Astrocyte of the spinal cord (primary cell): ENCODE results near the gene STRBP.

Experiments
- DNase-seq: peaks from one replicate; pipeline ENCODE4 v3.0.0; 2011; ENCODE audit warnings: low read depth, low spot score
- H3K4me3 ChIP-seq: 2 replicates; pipeline ENCODE4 v1.5.1; 2011; ENCODE audit warnings: low read depth, mild to moderate bottlenecking, low read length, moderate library complexity
- in situ Hi-C: cut with HindIII; loops from 2 replicates; pipeline ENCODE4 v1.10.0; 2017; ENCODE audit warnings: low sequenced_read_pairs
- TF ChIP-seq, protein P1 (sequence below): IDR thresholded peaks from 2 replicates; pipeline ENCODE4 v1.5.1; 2012; ENCODE audit warnings: low read depth, mild to moderate bottlenecking, low read length, inconsistent platforms

STRBP gene

GRCh38 chr9:123093141-123093540, 175.2 kb downstream of the STRBP start:
- no peak overlapping the region for H3K4me3 ChIP-seq
- TF ChIP-seq, protein P1, sequence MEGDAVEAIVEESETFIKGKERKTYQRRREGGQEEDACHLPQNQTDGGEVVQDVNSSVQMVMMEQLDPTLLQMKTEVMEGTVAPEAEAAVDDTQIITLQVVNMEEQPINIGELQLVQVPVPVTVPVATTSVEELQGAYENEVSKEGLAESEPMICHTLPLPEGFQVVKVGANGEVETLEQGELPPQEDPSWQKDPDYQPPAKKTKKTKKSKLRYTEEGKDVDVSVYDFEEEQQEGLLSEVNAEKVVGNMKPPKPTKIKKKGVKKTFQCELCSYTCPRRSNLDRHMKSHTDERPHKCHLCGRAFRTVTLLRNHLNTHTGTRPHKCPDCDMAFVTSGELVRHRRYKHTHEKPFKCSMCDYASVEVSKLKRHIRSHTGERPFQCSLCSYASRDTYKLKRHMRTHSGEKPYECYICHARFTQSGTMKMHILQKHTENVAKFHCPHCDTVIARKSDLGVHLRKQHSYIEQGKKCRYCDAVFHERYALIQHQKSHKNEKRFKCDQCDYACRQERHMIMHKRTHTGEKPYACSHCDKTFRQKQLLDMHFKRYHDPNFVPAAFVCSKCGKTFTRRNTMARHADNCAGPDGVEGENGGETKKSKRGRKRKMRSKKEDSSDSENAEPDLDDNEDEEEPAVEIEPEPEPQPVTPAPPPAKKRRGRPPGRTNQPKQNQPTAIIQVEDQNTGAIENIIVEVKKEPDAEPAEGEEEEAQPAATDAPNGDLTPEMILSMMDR = no peak
- in situ Hi-C loops = no loop called here
- no peak for DNase-seq

- DNase-seq = no peak
- TF ChIP-seq, protein P1 = peak; percentile 20
- in situ Hi-C loops = no loop called here
- no peak overlapping the region for H3K4me3 ChIP-seq
These were observed 176.9 kb downstream of the STRBP start for GRCh38 chr9:123091459-123091858.

- no peak for DNase-seq
- H3K4me3 ChIP-seq = no peak overlapping the region
- in situ Hi-C loops = no loop called here
- TF ChIP-seq, protein P1 = no peak
These were observed 177.4 kb downstream of the STRBP start for GRCh38 chr9:123090956-123091355.

- TF ChIP-seq, protein P1 = no peak
- no peak for DNase-seq
- no peak overlapping the region for H3K4me3 ChIP-seq
- in situ Hi-C loops = no loop called here
These were observed 178.0 kb downstream of the STRBP start for GRCh38 chr9:123090198-123090896.

DNA sequence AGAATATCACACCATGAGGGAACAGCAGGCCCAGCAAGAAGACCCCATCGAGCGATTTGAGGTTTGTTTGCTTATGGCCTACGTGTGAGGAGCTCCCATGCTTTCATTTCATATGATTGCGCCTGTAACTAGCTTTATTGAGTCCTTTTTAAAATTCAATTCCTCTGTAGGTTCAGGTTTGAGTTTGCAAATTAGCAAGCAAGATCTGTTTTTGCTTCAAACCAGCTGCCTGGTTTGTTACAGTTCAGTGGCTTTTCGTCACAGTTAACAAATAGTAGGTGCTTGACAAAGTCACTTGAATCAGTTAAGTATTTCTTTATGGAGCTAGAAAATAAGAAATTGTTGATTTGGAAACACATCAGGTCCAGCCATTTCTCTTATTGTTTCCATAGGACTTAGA, 178.6 kb downstream of the STRBP start:
- in situ Hi-C loops = no loop called here
- TF ChIP-seq, protein P1 = no peak
- DNase-seq = no peak
- no peak overlapping the region for H3K4me3 ChIP-seq

- in situ Hi-C loops = no loop called here
- TF ChIP-seq, protein P1 = no peak
- H3K4me3 ChIP-seq = no peak overlapping the region
These were observed 179.3 kb downstream of the STRBP start for GRCh38 chr9:123089040-123089439.

More at GRCh38 chr9:123089040-123089439, 179.3 kb downstream of the STRBP start:
- no peak for DNase-seq
